Activated T-cell treated with anti-CD3 and anti-CD28 coated beads, Interleukin-2, amount 50 U/mL, for 48 hours (primary cell): ENCODE data around the gene PORCN.
"Not testable (repeated sequence)": the region's sequence is repeated elsewhere in the genome, so short reads cannot be mapped to it uniquely, and the experiment has no call there.

Experiments
- DNase-seq, 2 experiments: peaks; one replicate each; pipeline ENCODE4 v3.0.0-alpha.2; 2020

The PORCN gene

GRCh38 chrX:48514126-48514806 lies 5.5 kb downstream of the PORCN start:
- DNase-seq: no peak

- DNase-seq: no peak
These were observed 6.2 kb downstream of the PORCN start for GRCh38 chrX:48514868-48515460.

GRCh38 chrX:48515842-48516241 lies 7.0 kb downstream of the PORCN start:
- DNase-seq: no peak

GRCh38 chrX:48516285-48516684 lies 7.5 kb downstream of the PORCN start:
- no peak for DNase-seq

GRCh38 chrX:48516987-48517386 lies 8.2 kb downstream of the PORCN start:
- DNase-seq: no peak

- not testable (repeated sequence) for DNase-seq
These were observed 10.7 kb downstream of the PORCN start for GRCh38 chrX:48519481-48519880.

- no peak for DNase-seq
These were observed 11.7 kb downstream of the PORCN start for GRCh38 chrX:48520455-48520854.

GRCh38 chrX:48520976-48521352 lies 12.2 kb downstream of the PORCN start:
- no peak for DNase-seq

GRCh38 chrX:48521353-48522243 lies 12.8 kb downstream of the PORCN start, which contains the start of gene EBP:
EBP (plus strand) TSS chrX:48521808; CDS start chrX:48523772, 1,964 bp downstream.
- DNase-seq: peak; percentile 95 to 97

GRCh38 chrX:48522291-48522690 lies 13.5 kb downstream of the PORCN start:
- no peak for DNase-seq

- no peak for DNase-seq
These were observed 14.9 kb downstream of the PORCN start for GRCh38 chrX:48523682-48524081.

- DNase-seq: not testable (repeated sequence)
These were observed 17.1 kb downstream of the PORCN start for GRCh38 chrX:48525853-48526252.

GRCh38 chrX:48530736-48531135 lies 21.9 kb downstream of the PORCN start:
- no peak for DNase-seq

GRCh38 chrX:48531358-48531959 lies 22.7 kb downstream of the PORCN start:
- DNase-seq: no peak

- DNase-seq: no peak
These were observed 23.4 kb downstream of the PORCN start for GRCh38 chrX:48532161-48532560.

GRCh38 chrX:48533165-48533564 lies 24.4 kb downstream of the PORCN start:
- DNase-seq: no peak

- no peak for DNase-seq
These were observed 30.0 kb downstream of the PORCN start for GRCh38 chrX:48538641-48539344.

- peak; percentile 94 to 96 for DNase-seq
These were observed 30.7 kb downstream of the PORCN start, which contains the start of gene TBC1D25 for GRCh38 chrX:48539345-48540027. TBC1D25 (plus strand) TSS chrX:48539714; CDS start chrX:48539798, 84 bp downstream.

GRCh38 chrX:48540028-48540375 lies 31.2 kb downstream of the PORCN start:
- DNase-seq: peak; percentile 72 to 73

GRCh38 chrX:48540480-48540879 lies 31.7 kb downstream of the PORCN start:
- DNase-seq: no peak

GRCh38 chrX:48541140-48541814 lies 32.5 kb downstream of the PORCN start:
- DNase-seq: no peak
